HG03571 (cell line): ENCODE results near the gene EMILIN1.

Experiments used
- ATAC-seq: cut with Tn5 transposase; IDR thresholded peaks from one replicate; pipeline ENCODE4 v1.9.1; 2021; ENCODE audit not compliant: unreplicated experiment

The EMILIN1 gene

DNA sequence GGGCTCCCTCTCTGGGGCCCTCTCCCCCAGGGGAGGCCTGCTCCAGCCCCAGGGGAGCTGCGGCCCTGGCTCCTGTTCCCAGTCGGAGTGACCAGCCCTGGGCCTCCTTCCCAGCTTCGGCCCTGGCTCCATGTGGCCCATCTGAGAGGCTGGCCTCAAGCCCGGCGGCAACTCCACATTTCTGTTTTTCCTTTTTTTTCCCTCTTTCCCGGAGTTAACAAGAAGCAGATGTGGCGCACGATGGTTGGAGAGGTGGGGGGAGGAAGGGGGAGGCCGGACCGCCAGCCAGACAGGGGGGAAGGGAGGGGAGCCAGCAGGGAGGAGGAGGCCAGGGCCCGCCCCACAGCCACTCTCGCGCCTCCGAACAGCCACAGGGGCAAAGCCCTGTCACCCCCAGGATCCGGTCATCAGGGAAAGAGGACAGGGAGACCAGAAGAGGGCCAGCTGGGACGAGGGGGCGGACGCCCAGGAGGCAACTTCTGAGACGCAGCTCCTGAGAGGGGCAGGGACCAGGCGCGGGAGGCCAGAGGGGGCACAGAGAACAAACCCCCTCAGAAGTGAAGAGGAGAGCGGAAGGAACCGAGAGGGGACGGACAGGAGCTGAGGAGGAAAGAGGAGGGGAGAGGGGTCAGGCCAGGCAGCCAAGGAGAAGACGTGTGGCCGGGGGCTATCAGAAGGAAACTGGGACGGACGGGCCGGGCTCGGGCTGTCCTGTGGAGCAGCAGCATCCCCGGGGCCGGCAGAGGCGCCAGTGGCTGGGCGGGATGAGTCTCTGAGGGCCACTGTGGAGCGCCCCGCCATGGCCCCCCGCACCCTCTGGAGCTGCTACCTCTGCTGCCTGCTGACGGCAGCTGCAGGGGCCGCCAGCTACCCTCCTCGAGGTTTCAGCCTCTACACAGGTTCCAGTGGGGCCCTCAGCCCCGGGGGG lies at the start of gene EMILIN1:
Gene EMILIN1, plus strand, starts transcription at position 349 of the 928 bp plus-strand sequence. Its CDS starts 451 bp downstream, at position 800.
- ATAC-seq: no peak

DNA sequence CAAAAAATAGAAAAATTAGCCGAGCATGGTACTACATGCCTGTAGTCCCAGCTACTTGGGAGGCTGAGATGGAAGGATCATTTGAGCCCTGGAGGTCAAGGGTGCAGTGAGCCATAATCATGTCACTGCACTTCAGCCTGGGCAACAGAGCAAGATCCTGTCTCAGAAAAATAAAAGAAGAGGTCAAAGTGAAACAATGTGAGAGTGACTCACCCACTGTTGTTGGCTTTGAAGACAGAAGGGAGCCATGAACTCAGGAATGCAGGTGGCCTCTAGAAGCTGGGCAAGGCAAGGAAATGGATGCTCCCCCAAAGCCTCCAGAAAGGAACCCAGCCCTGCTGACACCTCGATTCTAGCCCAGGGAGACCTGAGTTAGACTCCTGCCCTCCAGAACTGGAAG lies 49.4 kb upstream of the EMILIN1 start:
- ATAC-seq: no peak

DNA sequence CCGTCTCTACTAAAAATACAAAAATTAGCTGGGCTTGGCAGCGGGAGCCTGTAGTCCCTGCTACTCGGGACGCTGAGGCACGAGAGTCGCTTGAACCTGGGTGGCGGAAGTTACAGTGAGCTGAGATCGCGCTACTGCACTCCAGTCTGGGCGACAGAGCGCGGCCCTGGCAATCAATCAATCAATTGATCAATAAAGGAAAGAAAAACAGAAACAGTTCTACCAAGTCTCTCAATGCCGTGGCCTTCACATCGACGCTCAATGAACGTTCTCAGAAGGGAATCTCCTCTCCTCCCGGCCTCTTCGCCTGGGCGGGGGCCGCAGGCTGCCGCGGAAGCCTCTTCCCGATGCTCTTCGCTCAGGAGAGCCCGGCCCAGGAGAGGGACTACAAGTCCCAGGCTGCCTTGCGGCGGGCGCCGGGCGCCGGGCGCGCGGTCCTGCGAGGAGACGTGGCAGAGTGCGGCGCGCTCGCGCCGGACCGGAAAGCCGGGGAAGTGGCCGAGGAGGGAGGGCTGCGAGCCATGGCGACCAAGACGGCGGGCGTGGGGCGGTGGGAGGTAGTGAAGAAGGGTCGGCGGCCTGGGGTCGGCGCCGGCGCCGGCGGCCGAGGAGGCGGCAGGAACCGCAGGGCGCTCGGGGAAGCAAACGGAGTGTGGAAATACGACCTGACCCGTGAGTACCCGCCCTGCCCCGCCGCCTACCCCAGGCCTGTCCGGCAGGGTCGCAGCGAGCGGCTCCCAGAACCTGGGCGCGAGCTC lies 45.7 kb upstream of the EMILIN1 start, which contains the start of gene TMEM214:
Gene TMEM214, plus strand, starts transcription at position 471 of the 758 bp plus-strand sequence. Its CDS starts 51 bp downstream, at position 522.
- peak; percentile 89 for ATAC-seq

DNA sequence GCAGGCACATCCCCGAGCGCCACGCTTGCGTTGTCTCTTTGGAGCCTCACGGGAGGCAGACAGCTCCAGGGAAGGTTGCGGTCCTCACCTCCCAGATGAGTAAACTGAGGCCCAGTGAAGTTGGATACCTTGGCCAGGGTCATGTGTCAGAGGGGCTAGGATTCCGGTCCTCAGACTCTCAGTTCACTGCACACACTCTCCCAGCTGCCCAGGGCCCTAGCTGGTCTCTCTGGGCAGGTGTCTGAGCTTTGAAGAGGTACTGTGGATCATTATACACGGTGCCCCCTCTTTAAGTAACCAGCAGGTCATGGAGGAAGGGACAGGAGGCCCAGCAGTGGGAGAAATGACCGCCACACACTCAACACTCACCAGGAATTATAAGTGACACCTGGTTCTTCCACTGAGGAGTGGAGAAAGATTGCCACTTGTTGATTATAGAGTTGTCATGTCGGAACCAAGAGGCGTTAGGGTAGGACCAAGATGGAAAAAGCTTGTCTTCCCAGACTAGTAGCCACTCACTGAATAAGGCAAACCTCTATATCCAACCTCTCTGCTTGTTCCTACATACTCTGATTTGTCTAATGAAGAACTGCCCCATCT lies 45.1 kb upstream of the EMILIN1 start:
- ATAC-seq: no peak

DNA sequence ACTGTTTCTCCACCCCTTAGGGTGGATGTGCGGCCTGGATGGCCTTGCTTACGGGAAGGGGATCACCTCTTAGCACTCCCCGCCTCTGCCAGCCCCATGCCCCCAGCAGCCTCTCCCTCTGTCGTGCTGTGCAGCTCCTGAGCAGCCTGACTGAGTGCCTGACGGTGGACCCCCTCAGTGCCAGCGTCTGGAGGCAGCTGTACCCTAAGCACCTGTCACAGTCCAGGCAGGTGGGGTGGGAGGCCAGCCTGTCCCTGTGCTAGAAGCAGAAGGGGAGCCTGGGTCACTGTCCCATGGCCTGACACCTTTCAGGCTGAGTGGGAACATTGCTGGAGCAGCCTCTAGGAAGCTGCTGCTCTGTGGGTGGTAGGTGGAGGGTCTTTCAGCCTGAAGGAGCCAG lies 40.4 kb upstream of the EMILIN1 start:
- ATAC-seq: no peak

DNA sequence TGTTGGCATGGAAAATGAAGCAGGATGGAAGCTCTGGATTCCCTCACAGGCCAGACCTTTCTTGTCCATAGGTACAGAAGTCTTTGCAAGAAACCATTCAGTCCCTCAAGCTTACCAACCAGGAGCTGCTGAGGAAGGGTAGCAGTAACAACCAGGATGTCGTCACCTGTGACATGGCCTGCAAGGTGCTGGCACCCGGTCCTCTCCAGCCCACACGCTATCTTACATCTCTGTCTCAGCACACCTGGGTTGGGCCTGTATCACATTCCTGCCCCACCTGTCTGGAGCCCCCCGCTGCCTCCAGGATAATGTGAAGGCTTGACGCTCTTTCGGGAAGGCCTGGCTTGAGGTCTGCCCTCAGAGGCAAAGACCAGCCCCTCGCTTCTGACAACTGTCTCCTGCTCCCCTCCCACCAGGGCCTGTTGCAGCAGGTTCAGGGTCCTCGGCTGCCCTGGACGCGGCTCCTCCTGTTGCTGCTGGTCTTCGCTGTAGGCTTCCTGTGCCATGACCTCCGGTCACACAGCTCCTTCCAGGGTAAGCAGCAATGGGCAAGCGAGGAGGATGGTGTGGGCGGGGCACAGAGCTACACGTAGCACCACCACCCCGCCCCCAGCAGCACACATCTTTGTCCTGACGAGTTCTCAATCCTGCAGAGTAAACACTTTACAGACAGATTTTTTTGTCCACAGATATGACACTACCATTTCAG lies 39.6 kb upstream of the EMILIN1 start:
- ATAC-seq: no peak

DNA sequence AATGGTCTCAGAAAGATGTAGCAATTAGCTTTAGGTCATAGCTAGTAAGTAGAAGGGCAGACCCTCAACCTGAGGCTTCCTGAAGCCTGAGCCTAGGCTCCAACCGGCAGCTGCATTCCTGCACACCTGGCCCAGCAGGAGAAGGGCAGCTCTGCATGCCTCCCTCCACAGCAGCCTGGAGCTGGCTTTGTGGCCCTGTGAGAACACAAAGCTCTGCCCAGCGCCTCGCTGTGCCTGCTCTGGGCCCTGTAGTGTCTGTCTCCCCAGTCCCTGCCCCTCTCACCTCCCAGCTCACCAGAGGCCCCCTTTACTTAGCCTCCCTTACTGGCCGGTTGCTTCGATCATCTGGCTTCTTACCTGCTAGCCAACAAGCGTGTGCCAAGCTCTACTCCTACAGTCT lies 39.0 kb upstream of the EMILIN1 start:
- no peak for ATAC-seq

DNA sequence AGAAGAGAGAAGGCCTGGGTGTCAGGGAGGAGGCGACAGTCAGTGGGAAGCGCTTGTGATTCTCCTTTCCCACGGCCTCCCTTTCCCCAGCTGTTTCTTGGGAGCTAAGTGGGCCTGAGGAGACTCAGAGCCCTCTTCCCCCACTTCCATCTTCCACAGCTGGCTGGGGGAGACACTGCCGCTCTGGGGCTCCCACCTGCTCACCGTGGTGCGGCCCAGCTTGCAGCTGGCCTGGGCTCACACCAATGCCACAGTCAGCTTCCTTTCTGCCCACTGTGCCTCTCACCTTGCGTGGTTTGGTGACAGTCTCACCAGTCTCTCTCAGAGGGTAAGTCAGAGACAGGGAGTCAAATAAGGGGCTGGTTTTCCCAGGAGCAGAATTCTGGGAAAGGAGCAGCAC lies 38.5 kb upstream of the EMILIN1 start:
- ATAC-seq: no peak

DNA sequence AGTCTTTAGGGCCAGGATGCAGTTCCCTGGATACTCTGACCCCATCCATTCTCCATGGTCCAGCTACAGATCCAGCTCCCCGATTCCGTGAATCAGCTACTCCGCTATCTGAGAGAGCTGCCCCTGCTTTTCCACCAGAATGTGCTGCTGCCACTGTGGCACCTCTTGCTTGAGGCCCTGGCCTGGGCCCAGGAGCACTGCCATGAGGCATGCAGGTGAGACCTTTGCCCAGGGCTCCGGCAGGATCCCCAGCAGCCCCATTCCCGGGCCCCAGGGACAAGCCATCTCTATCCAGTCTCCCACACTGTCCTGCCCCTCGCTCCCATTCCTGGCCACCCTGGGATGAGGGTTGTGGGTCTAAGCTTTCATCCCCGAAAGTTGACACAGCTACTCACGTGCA lies 38.1 kb upstream of the EMILIN1 start:
- ATAC-seq: no peak

DNA sequence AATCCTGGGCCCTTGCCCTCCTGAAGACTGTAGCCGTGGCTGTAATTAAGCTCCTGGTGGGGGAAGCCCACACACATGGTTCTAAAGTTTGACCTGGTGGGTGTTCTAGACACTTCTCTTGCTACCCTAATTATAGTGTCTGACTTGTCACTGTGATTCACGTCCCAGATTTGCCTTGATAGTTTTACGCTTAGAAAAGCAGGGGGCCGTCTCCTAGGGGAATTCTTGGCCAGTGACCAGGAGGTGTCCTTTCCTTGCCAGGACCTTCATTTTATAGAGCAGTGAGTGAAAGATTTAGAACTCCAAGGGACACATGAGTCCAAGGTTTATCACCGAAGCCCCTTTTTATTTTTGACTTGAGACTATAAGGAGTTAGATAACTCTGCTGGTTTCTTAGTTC lies 36.7 kb upstream of the EMILIN1 start:
- peak; percentile 10 for ATAC-seq

DNA sequence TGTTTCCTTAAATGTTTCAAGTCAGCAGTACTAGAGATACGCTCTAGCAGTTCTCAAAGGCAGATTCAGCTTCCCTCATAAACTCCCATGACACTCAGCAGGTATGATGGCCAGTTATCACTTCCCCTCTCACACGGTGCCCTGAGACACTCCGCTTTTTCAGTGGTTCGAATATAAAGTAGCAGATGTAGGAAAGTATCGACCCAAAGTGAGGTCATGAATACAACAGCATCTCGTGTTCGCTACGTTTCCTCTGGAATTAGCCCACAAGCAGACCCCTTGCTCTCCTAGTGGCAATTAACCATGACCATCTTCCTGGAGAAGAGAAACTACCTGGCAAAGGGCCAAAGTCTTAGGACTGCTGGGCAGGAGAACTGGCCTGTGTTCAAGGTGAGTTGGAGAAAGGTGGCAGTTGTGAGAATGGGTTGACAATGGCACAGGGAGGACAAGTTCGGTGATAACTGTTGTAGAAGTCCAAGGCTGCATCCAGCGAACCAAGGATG lies 36.2 kb upstream of the EMILIN1 start:
- ATAC-seq: peak; percentile 68

DNA sequence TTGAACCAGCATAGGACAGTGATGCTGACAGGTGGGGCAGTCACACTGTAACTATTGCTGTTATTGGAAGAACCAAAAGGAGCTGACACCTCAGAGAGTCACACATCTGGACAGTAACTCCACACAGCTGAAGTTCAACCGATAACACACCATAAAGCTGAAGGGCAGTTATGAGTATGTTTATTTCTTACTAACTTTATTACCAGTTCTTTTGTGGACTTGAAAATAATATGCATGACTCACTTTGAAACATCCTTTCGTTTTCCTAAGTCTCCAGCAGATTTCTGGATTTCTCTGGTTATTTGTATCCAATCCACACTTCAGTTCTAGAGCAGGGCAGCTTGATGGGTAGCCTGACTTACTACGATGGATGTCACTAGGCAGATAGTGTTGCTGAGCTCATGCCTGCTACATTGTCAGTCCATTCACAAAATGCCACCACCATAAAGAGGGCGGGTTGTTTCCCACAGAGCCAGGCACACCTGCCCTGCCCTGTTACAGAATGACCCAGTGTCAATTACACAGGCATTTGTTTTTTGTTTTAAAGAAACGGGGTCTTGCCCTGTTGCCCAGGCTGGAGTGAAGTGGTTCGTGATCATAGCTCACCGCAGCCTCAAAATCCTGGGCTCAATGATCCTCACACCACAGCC lies 35.3 kb upstream of the EMILIN1 start:
- no peak for ATAC-seq

DNA sequence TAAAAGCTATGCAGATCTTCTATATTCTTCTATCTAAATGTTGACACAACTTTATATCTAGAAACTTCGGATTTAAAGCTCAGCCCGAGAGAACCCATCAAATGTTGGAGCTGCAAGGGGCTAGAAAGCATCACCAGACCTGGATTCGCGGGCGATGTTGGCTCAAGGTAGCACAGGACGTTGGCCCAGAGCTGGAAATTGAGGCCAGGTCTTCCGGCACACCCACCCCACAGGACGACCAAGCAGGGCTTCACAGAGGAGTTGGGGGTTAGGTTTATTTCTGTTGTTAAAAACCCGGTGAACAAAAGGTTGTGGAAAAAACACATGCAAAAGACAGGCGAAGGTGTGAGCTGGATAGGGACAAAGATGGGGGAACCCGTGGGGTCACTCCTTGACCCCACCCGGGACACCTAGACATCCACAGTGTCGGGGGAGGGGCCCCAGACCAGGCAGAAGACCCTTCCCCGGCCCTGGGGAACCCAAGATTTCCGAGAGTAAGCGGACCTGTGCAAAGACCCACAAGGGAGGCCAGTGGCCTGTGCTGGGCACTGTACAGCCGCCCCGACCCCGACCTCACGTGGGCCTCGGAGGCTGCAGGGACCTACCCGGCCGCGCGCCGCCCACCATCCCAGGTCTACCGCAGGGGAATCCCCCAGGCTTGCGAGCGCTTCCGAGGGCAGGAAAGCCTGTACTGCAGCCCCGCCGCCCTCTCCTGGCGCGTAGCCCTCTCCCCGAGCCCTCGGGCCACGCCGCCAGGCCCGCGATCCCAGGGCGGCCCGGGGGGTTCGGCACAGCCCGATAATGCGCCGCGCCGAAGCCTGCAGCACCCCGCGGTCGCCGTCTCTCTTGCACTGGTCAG lies 28.8 kb upstream of the EMILIN1 start:
- ATAC-seq: peak; percentile 22

DNA sequence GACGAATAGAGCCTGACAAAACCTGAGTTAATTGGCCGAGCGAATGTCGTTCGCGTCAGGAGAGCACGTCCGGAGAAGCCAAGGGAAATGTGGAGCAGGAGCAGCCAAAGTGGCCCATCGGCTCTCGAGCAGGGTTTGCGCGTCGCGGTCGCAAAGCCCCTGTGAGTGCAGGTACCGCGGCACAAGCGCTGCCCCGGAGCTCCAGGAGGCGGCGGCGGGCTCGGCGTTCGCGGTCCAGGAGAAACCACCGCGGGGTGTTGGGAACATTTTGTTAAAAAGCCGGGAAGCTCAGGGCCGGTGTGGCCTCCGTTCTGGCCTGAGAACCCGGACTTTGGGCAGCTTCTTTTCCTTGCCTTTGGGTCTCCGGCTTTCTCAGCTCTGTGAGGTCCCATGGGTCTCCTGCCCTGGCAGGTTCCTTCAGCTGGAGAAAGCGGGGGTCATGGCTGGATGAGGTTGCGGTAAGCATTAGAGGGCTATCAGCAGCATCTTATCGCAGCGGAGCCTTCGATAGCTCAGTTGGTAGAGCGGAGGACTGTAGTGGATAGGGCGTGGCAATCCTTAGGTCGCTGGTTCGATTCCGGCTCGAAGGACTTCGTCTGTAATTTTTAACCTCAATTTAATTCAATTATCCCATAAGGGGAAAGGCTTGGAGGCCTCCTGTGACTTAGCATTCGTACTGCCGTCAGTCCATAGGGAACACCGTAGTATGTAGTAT lies 28.0 kb upstream of the EMILIN1 start:
- peak; percentile 49 for ATAC-seq

DNA sequence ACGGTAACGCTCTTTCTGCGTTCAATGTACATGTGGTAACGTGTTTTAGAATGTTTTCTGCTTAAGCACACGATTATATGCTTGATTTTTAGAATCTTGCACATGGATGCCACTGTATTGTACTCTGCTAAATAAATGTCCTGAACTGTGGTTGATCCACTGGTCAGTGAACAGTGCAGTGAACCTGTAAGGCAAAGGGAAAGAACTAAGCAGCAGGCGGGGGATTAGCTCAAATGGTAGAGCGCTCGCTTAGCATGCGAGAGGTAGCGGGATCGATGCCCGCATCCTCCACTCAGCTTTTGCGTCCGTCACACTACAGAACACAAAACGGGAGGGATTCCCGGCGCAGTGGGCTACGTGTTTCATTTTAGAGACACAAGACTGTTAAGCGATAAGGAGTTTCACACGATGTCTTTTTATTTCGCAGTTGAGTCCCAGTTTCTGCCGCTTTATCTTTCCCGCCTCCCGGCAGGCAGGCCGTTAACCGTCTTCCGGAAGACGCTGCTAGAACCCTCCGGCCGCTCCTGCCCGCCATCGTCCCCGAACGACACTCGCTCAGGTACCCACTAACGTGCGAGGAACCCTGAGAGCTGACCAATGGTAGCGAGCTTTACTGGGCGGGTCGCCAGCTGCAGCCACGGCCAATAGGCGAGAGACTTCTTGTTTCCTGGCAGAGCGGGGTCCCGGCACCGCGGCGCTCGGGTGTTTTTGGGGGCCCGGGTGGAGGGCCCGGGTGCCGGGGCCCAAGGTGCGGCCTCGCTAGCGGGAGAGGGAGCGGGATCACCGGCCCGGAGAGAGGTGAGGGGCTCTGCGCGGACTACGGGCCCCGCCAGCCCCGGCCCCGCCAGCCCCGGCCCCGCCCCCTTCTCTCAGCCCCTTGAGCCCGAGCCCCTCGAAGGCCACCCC lies 27.2 kb upstream of the EMILIN1 start, which contains the start of gene AGBL5:
Gene AGBL5, plus strand, starts transcription at position 673 of the 906 bp plus-strand sequence. CDS start 1,291 bp downstream, outside the sequence.
- peak; percentile 55 for ATAC-seq

DNA sequence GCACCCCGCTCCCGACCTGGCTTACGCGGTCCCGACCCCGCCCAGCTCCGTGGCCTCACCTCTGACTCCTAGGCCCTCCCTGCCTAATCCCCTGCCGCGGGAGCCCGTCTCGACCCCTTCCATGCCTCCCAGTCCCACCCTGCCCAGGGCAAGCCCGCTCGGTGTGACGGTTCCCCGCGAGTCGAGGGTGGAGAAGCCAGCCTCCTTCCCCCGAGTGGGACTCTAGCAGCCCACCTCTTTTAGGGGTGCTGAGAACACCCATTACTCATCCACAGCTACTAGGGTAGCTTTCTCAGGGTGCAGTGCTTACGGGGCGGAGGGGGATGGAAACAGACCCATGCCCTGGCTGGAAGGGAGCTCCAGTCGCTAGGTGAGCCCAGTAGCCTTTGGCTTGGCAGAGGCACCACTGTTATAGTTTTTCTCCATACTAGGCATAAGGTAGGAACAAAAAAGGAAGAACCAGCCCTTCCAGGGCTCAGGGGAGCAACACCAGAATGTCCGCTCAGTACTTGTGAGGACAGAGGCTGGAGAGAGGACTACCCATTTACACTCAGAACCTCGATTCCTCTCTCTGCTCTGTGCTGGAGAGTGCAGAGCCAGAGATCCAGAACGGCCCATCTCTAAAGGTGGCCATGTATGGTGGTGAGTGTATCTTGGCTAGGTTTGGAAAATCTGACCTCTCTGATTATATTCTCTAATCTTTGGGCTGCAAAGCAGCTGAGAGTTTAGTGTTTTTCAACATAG lies 26.3 kb upstream of the EMILIN1 start:
- no peak for ATAC-seq

DNA sequence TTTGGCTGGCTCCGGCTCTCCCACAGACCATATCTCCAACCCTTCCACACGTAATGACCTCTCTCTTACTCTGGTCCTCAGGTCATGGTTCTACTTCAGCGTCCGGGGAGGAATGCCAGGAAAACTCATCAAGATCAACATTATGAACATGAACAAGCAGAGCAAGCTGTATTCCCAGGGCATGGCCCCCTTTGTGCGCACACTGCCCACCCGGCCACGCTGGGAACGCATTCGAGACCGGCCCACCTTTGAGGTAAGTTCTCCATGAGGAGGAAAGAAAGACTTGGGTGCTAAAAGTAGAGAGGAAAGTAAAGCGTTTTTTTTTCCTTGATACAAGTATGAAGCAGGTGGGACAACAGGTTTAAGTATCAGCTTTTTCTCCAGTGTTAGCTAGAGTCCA lies 25.1 kb upstream of the EMILIN1 start:
- ATAC-seq: no peak
